NCI-H2107 treated with DMSO at 0.1 percent for 48 hours (cell line): Measurements from ENCODE around the gene FLVCR2.

ENCODE experiments used
- DNase-seq: peaks from one replicate; lab custom pipeline; 2025; ENCODE audit not compliant: unreplicated experiment; lab: John Stamatoyannopoulos, UW

The FLVCR2 gene

GRCh38 chr14:75626863-75627262 lies 48.4 kb downstream of the FLVCR2 start:
- no peak for DNase-seq

- no peak for DNase-seq
These were observed 49.0 kb downstream of the FLVCR2 start for GRCh38 chr14:75627406-75627805.

GRCh38 chr14:75628816-75629215 lies 50.4 kb downstream of the FLVCR2 start:
- DNase-seq: peak; percentile 35

GRCh38 chr14:75630695-75631452 lies 52.5 kb downstream of the FLVCR2 start:
- peak; percentile 77 for DNase-seq

GRCh38 chr14:75631453-75631831 lies 53.0 kb downstream of the FLVCR2 start:
- DNase-seq: peak; percentile 50

- no peak for DNase-seq
These were observed 56.4 kb downstream of the FLVCR2 start for GRCh38 chr14:75634848-75635247.

- no peak for DNase-seq
These were observed 57.8 kb downstream of the FLVCR2 start for GRCh38 chr14:75636100-75636692.

GRCh38 chr14:75640876-75641275 lies 62.5 kb downstream of the FLVCR2 start:
- no peak for DNase-seq

GRCh38 chr14:75643985-75644384 lies 65.6 kb downstream of the FLVCR2 start:
- no peak for DNase-seq

- DNase-seq: peak; percentile 11
These were observed 66.6 kb downstream of the FLVCR2 start for GRCh38 chr14:75645056-75645455.

- no peak for DNase-seq
These were observed 68.3 kb downstream of the FLVCR2 start for GRCh38 chr14:75646762-75647161.

- DNase-seq: no peak
These were observed 69.2 kb downstream of the FLVCR2 start for GRCh38 chr14:75647640-75648039.

GRCh38 chr14:75648066-75648838 lies 69.8 kb downstream of the FLVCR2 start:
- no peak for DNase-seq

GRCh38 chr14:75649337-75649736 lies 70.9 kb downstream of the FLVCR2 start:
- DNase-seq: no peak

- no peak for DNase-seq
These were observed 71.4 kb downstream of the FLVCR2 start for GRCh38 chr14:75649773-75650172.

GRCh38 chr14:75650253-75651058 lies 72.0 kb downstream of the FLVCR2 start:
- no peak for DNase-seq

GRCh38 chr14:75653563-75653962 lies 75.1 kb downstream of the FLVCR2 start:
- no peak for DNase-seq

- DNase-seq: peak; percentile 83
These were observed 75.8 kb downstream of the FLVCR2 start for GRCh38 chr14:75654127-75654732.

- DNase-seq: no peak
These were observed 76.8 kb downstream of the FLVCR2 start for GRCh38 chr14:75655235-75655634.

- DNase-seq: no peak
These were observed 78.9 kb downstream of the FLVCR2 start for GRCh38 chr14:75657331-75657730.

GRCh38 chr14:75658957-75659356 lies 80.5 kb downstream of the FLVCR2 start:
- DNase-seq: no peak
